Fibroblast of the conjunctiva (primary cell): ENCODE measurements around the gene CDX4.
"Not testable (repeated sequence)": the region's sequence is repeated elsewhere in the genome, so short reads cannot be mapped to it uniquely, and the experiment has no call there.

Source experiments
- DNase-seq: peaks from one replicate; pipeline ENCODE4 v3.0.0-alpha.2; 2010; ENCODE audit warnings: low read depth

Gene CDX4

GRCh38 chrX:73446831-73447230 lies at the start of gene CDX4:
Gene CDX4 (plus strand): TSS chrX:73447053. CDS start chrX:73447254, 201 bp downstream.
- no peak for DNase-seq

DNA sequence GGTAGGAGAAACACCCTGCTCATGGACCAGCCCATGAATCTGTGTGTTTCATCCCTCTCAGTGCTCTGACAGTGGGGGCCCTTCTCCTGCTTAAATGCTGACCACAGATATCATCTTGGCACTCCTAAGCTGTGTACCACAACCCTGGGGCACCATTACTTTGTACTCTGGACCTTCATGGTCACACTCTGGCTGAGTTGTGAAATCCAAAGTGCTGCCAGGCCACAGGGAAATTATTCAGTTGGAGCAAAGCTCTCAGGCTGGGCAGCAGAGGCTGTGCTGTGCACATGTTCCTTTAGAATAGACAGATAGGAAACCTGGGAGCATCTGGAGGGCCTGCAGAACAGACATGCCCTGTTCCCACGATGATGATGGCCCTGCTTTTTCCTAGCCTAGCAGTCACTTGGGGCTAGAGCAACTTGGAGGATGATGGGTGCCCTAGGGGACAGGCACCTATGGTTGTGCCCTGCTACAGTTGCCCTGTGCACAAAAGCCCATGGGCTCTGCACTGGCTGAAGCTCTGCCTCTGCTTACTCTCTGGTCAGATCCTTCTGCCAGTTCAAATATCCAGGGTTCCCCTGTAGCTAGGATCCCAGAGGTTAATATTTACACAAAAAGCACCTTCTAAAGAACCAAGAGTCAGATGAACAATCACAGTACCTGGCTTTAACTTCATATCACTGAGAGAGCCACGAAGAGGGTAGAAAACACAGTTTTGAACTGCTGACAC lies 48.5 kb upstream of the CDX4 start:
- no peak for DNase-seq

GRCh38 chrX:73400136-73400748 lies 46.6 kb upstream of the CDX4 start:
- DNase-seq, result no peak

- no peak for DNase-seq
These were observed 45.1 kb upstream of the CDX4 start for GRCh38 chrX:73401591-73402266.

GRCh38 chrX:73412930-73413329 lies 33.9 kb upstream of the CDX4 start:
- no peak for DNase-seq

- DNase-seq, result no peak
These were observed 500 bp downstream of the CDX4 start for GRCh38 chrX:73447311-73447794.

DNA sequence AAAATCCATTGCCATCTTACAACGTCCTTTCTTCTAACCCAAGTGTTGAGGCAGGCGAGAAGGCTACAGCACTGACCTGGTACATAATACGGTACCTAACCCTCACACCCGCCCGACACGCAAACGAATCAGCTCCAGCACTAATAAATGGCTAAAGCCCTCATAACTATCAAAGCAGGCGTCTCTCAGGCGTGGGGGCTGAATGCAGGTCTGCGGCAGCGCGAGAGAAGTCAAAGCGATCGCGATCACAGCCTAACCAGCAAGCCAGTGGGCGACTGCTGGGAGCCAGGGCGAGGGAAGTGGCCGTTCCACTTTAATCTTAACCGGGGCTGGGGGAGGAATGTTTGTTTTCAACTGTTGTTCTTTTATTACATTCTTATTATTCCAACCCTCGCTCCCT lies 1.5 kb downstream of the CDX4 start:
- no peak for DNase-seq

GRCh38 chrX:73455171-73455570 lies 8.3 kb downstream of the CDX4 start:
- DNase-seq, result no peak

DNA sequence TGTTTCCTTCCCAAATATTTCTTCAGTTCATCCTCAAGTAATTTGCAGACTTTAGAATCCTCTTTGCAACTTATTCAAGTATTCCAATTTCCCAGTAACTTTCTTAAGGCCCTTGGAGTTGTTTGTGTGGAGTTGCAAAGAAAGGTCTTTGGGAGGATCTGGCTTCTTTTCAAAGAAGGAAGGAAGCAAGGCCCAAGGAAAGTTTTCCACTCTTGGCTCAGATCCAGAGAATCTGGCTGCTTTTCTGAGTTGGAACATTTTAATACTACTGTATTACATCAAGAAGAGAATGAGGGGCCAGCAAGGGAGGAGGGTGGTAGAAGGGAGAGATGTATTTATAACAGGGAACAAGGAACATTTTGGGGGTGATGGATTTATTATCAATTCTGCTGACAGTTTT lies 10.5 kb downstream of the CDX4 start:
- DNase-seq, result no peak

DNA sequence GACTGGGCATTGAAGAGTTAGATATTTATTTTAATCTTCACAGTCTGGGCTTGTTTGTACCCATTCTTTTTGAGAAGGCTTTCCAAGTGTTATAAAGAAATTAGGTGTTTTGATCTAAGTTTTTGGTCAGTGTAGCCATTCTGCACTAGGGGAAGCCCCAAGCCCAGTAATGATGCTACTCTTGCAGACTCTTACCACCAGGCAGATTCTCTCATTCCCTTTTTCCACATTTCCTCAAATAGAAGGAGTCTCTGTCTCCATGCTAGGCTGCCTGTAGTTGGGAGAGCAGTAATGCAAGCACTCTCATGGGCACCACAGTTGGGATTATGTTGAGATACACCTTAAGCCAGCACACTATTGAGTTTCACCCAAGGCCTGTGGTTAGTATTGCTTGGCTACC lies 21.5 kb downstream of the CDX4 start:
- no peak for DNase-seq

- no peak for DNase-seq
These were observed 32.1 kb downstream of the CDX4 start for GRCh38 chrX:73478961-73479360.

DNA sequence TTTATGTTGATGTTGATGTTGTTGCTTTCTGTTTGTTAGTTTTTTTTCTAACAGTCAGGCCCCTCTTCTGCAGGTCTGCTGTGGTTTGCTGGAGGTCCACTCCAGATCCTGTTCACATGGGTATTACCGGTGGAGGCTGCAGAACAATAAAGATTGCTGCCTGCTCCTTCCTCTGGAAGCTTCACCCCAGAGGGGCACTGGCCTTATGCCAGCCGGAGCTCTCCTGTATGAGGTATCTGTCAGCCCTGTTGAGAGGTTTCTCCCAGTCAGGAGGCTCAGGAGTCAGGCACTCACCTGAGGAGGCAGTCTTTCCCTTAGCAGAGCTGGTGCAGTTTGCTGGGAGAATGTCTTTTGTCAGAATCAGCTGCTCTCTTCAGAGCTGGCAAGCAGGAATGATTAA lies 34.7 kb downstream of the CDX4 start:
- DNase-seq, result no peak

DNA sequence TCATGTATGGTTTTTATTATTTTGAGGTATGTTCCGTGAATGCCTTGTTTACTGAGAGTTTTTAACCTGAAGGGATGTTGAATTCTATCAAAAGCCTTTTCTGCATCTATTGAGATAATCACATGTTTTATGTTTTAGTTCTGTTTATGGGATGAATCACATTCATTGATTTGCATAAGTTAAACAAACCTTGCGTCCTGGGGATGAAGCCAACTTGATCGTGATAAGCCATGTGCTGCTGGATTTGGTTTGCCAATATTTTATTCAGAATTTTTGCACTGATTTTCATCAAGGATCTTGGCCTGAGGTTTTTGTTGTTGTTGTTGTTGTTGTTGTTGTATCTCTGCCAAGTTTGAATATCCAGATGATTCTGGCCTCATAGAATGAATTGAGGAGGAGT lies 43.8 kb downstream of the CDX4 start:
- DNase-seq, result no peak

DNA sequence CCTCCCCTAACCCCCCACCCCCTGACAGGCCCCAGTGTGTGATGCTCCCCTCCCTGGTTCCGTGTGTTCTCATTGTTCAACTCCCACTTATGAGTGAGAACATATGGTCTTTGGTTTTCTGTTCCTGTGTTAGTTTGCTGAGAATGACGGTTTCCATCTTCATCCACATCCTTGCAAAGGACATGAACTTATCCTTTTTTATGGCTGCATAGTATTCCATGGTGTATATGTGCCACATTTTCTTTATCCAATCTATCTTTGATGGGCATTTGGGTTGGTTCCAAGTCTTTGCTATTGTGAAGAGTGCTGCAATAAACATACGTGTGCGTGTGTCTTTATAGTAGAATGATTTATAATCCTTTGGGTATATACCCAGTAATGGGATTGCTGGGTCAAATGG lies 45.3 kb downstream of the CDX4 start:
- DNase-seq, result not testable (repeated sequence)
